ENCODE results near the gene DAPK1.

Gene DAPK1

GRCh38 chr9:87618226-87618625 lies 120.6 kb downstream of the DAPK1 start:
- no peak for DNase-seq

- no peak for DNase-seq
These were observed 121.3 kb downstream of the DAPK1 start for GRCh38 chr9:87618931-87619330.

- no peak for DNase-seq
These were observed 121.7 kb downstream of the DAPK1 start for GRCh38 chr9:87619346-87619745.

GRCh38 chr9:87620731-87621322 lies 123.2 kb downstream of the DAPK1 start:
- DNase-seq, result no peak

GRCh38 chr9:87622098-87622497 lies 124.4 kb downstream of the DAPK1 start:
- DNase-seq, result no peak

GRCh38 chr9:87622923-87623322 lies 125.3 kb downstream of the DAPK1 start:
- DNase-seq, result no peak

- DNase-seq, result peak; percentile 55
These were observed 130.7 kb downstream of the DAPK1 start for GRCh38 chr9:87628346-87628745.

GRCh38 chr9:87629104-87629503 lies 131.4 kb downstream of the DAPK1 start:
- DNase-seq, result no peak

GRCh38 chr9:87630266-87630665 lies 132.6 kb downstream of the DAPK1 start:
- DNase-seq, result no peak

- DNase-seq, result no peak
These were observed 133.2 kb downstream of the DAPK1 start for GRCh38 chr9:87630846-87631245.

- no peak for DNase-seq
These were observed 138.2 kb downstream of the DAPK1 start for GRCh38 chr9:87635656-87636501.

- no peak for DNase-seq
These were observed 140.6 kb downstream of the DAPK1 start for GRCh38 chr9:87638292-87638691.

GRCh38 chr9:87639949-87640348 lies 142.3 kb downstream of the DAPK1 start:
- no peak for DNase-seq

- DNase-seq, result no peak
These were observed 142.7 kb downstream of the DAPK1 start for GRCh38 chr9:87640385-87640795.

GRCh38 chr9:87641067-87641466 lies 143.4 kb downstream of the DAPK1 start:
- DNase-seq, result no peak

- no peak for DNase-seq
These were observed 144.9 kb downstream of the DAPK1 start for GRCh38 chr9:87642330-87643106.

- DNase-seq, result no peak
These were observed 145.5 kb downstream of the DAPK1 start for GRCh38 chr9:87643107-87643650.

- no peak for DNase-seq
These were observed 146.3 kb downstream of the DAPK1 start for GRCh38 chr9:87643778-87644570.

GRCh38 chr9:87644659-87645058 lies 147.0 kb downstream of the DAPK1 start:
- peak; percentile 19 for DNase-seq

GRCh38 chr9:87646546-87646945 lies 148.9 kb downstream of the DAPK1 start:
- DNase-seq, result no peak

GRCh38 chr9:87647114-87647513 lies 149.4 kb downstream of the DAPK1 start:
- DNase-seq, result no peak

- DNase-seq, result no peak
These were observed 150.9 kb downstream of the DAPK1 start for GRCh38 chr9:87648606-87649005.

All from inflammatory macrophage treated with lipopolysaccharide for 4 hours (primary cell).